B cell (primary cell): ENCODE results near the gene SLC25A25. TPM values are rescaled to one million over a fixed set of nuclear protein-coding genes. Genes with fewer than 3 reads are reported as not detected.

Experiments used
- ATAC-seq: fragments of 200-7000 bp; cut with Tn5 transposase; one replicate; pipeline ENCODE4 v1.10.0; 2021; ENCODE audit warnings: low read depth, mild to moderate bottlenecking, moderate number of reproducible peaks, moderate library complexity
- CTCF ChIA-PET: fragments of 350-600 bp; sonication (Branson Sonifier 250); formaldehyde crosslinking; loops from one replicate; lab custom pipeline; 2021; ENCODE audit warnings: antibody characterized with exemption, inconsistent platforms; lab: Charles Lee
- POLR2A ChIA-PET: fragments of 350-600 bp; sonication (Branson Sonifier 250); formaldehyde crosslinking; loops from one replicate; lab custom pipeline; 2021; ENCODE audit warnings: antibody characterized with exemption; lab: Charles Lee
- DNase-seq: peaks from one replicate; pipeline ENCODE4 v3.0.0; 2013
- H2AFZ ChIP-seq: 2 replicates; pipeline ENCODE4 v1.6.1; 2012; ENCODE audit warnings: mild to moderate bottlenecking, low read depth, low read length; ENCODE audit not compliant: insufficient read depth, poor library complexity, severe bottlenecking
- H3K27ac ChIP-seq, 2 donors: 1 replicate in 1 of 2; 2 replicates in 1 of 2; pipeline ENCODE4 v1.5.1; 2012 to 2013; ENCODE audit warnings: low read length in 2 of 2, mild to moderate bottlenecking in 2 of 2, moderate library complexity in 1 of 2
- H3K27me3 ChIP-seq, 4 experiments: fragments of 200-600 bp in 1 of 4; sonication (generic) in 1 of 4; replicated peaks in 1 of 4; 1 replicate in 2 of 4; 2 replicates in 2 of 4; pipeline versions ENCODE4 v1.6.1 to v1.7.0; 2013 to 2016; ENCODE audit warnings: low read length in 3 of 4, mild to moderate bottlenecking in 2 of 4, mixed read lengths in 1 of 4, moderate library complexity in 1 of 4; ENCODE audit not compliant: insufficient read depth in 4 of 4, control insufficient read depth in 3 of 4; ENCODE audit errors: control extremely low read depth in 1 of 4
- H3K36me3 ChIP-seq, 2 experiments: replicated peaks in 1 of 2; 1 replicate in 1 of 2; 2 replicates in 1 of 2; pipeline versions ENCODE4 v1.6.1 to v1.7.1; 2013; ENCODE audit warnings: low read length in 1 of 2; ENCODE audit not compliant: insufficient read depth in 2 of 2, control insufficient read depth in 1 of 2; ENCODE audit errors: control extremely low read depth in 1 of 2, extremely low read depth in 1 of 2
- H3K4me1 ChIP-seq, 2 donors: fragments of 200-600 bp in 1 of 2; sonication (generic) in 1 of 2; 1 replicate in 1 of 2; 2 replicates in 1 of 2; pipeline versions ENCODE4 v1.5.1 to v1.6.1; 2013 to 2017; ENCODE audit warnings: low read length in 2 of 2; ENCODE audit not compliant: control insufficient read depth in 2 of 2, insufficient read depth in 2 of 2
- H3K4me2 ChIP-seq: replicated peaks from 2 replicates; pipeline ENCODE3; 2012; ENCODE audit warnings: mild to moderate bottlenecking, low read depth, low read length; ENCODE audit not compliant: poor library complexity, severe bottlenecking
- H3K4me3 ChIP-seq, 5 experiments: fragments of 200-600 bp in 1 of 5; sonication (generic) in 1 of 5; 1 replicate in 3 of 5; 2 replicates in 2 of 5; pipeline versions ENCODE4 v1.5.1 to v1.7.0; 2011 to 2016; ENCODE audit warnings: low read length in 4 of 5, mild to moderate bottlenecking in 4 of 5, low read depth in 2 of 5, control low read depth in 1 of 5, moderate library complexity in 1 of 5; ENCODE audit not compliant: insufficient read depth in 1 of 5; ENCODE audit errors: control extremely low read depth in 1 of 5, extremely low read depth in 1 of 5
- H3K79me2 ChIP-seq: fragments of 200-600 bp; sonication (generic); one replicate; pipeline ENCODE4 v1.6.0; 2016; ENCODE audit warnings: low read length; ENCODE audit not compliant: control insufficient read depth, insufficient read depth
- H3K9ac ChIP-seq: fragments of 200-600 bp; sonication (generic); 2 replicates; pipeline ENCODE4 v1.6.1; 2017; ENCODE audit warnings: mild to moderate bottlenecking, low read length, moderate library complexity
- H3K9me3 ChIP-seq, 3 donors: one replicate each; pipeline versions ENCODE4 v1.6.1 to v1.7.1; 2013; ENCODE audit warnings: low read length in 2 of 3; ENCODE audit not compliant: control insufficient read depth in 2 of 3, insufficient read depth in 1 of 3; ENCODE audit errors: control extremely low read depth in 1 of 3
- H4K20me1 ChIP-seq: 2 replicates; pipeline ENCODE4 v1.6.0; 2012; ENCODE audit warnings: mild to moderate bottlenecking, low read length; ENCODE audit not compliant: insufficient read depth, control insufficient read depth, poor library complexity, severe bottlenecking
- H3K27ac Mint-ChIP-seq: one replicate; pipeline ENCODE4 v1.8.0; 2021; ENCODE audit warnings: mixed read lengths
- H3K27me3 Mint-ChIP-seq: one replicate; pipeline ENCODE4 v1.8.0; 2021; ENCODE audit warnings: mixed read lengths
- H3K4me1 Mint-ChIP-seq: one replicate; pipeline ENCODE4 v1.8.0; 2021; ENCODE audit warnings: mixed read lengths
- H3K4me3 Mint-ChIP-seq: one replicate; pipeline ENCODE4 v1.8.0; 2021; ENCODE audit warnings: mixed read lengths
- H3K9me3 Mint-ChIP-seq: one replicate; pipeline ENCODE4 v1.8.0; 2022; ENCODE audit warnings: mixed read lengths; ENCODE audit not compliant: insufficient read depth
- EZH2 ChIP-seq: IDR thresholded peaks from 2 replicates; pipeline ENCODE4 v1.6.1; 2012; ENCODE audit warnings: borderline replicate concordance, low read depth, mild to moderate bottlenecking, moderate library complexity, low read length; ENCODE audit not compliant: insufficient read depth, poor library complexity, severe bottlenecking
- WGBS: methylation state at CpG from one replicate; pipeline ENCODE4 v1.1.5; 2013; ENCODE audit warnings: missing lambda C conversion rate; ENCODE audit not compliant: insufficient coverage; 5-methylcytosine and 5-hydroxymethylcytosine counted together
- intact Hi-C: fragments of 100-400 bp; cut with micrococcal nuclease; formaldehyde crosslinking; loops from one replicate; pipeline ENCODE4 v1.10.0; 2022
- polyA plus RNA-seq: library from polyadenylated mRNA; depleted of rRNA; stranded (reverse); fragments of >200 nt; gene quantifications from 2 replicates; pipeline ENCODE4 v1.2.3, GENCODE V29; 2012
- total RNA-seq, 2 donors: library from RNA; stranded (reverse); fragments of 120-200 nt in 1 of 2; gene quantifications; 1 replicate in 1 of 2; 2 replicates in 1 of 2; pipeline versions ENCODE4 v1.2.3 to v1.2.4, GENCODE V29; 2013 to 2022
- TF ChIP-seq, protein P1 (sequence below): fragments of 200-600 bp; IDR thresholded peaks from one replicate; pipeline ENCODE4 v1.8.0; 2022; ENCODE audit warnings: antibody characterized with exemption, mild to moderate bottlenecking

SLC25A25 gene
- total and polyA plus RNA-seq, 2 donors (not counting 1 experiment from before 2014, with no cell fraction given), result 12.1 to 18.6 TPM

DNA sequence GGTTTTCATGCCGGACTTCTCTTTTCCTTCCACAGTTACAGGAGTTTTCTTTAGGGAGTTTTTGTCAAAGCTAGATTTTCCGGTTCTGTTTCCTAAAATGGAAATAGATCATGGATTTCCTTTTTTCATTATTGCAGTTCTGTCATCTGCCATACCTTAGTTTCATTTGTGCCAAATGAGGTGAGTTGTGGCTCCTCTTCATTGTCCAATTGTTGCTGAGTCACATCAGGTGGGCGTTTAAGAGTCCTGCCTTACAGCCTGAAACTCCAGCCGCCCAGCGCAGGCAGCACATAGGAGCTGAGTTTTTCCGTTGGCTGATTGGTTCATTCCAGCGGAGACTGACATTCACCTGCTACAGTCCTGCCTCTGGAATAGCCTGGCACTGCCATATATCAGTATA, 14.1 kb downstream of the SLC25A25 start:
- Histone ChIP-seq H2AFZ (no peak overlapping the region), H4K20me1 (peaks cover 17% of the 10 kb centered on the region), H3K9ac (no peak overlapping the region), H3K4me2 (no peak overlapping the region), H3K9me3 (no peaks in the 10 kb centered on the region), H3K27ac (no peak overlapping the region), H3K79me2 (peaks cover 91% of the 10 kb centered on the region), H3K4me1 (peaks cover 3 to 4% of the 10 kb centered on the region in 2 donors), H3K27me3 (no peaks in the 10 kb centered on the region), H3K4me3 (no peak overlapping the region), H3K36me3 (peaks cover 0 to 7% of the 10 kb centered on the region in 2 experiments)
- TF ChIP-seq, protein P1, sequence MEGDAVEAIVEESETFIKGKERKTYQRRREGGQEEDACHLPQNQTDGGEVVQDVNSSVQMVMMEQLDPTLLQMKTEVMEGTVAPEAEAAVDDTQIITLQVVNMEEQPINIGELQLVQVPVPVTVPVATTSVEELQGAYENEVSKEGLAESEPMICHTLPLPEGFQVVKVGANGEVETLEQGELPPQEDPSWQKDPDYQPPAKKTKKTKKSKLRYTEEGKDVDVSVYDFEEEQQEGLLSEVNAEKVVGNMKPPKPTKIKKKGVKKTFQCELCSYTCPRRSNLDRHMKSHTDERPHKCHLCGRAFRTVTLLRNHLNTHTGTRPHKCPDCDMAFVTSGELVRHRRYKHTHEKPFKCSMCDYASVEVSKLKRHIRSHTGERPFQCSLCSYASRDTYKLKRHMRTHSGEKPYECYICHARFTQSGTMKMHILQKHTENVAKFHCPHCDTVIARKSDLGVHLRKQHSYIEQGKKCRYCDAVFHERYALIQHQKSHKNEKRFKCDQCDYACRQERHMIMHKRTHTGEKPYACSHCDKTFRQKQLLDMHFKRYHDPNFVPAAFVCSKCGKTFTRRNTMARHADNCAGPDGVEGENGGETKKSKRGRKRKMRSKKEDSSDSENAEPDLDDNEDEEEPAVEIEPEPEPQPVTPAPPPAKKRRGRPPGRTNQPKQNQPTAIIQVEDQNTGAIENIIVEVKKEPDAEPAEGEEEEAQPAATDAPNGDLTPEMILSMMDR, result no peak
- no peak for TF ChIP-seq EZH2
- WGBS, result 60% methylated on average over 1 of the region's 7 CpGs
- Mint-ChIP-seq H3K9me3 (no peaks in the 10 kb centered on the region), H3K4me1 (peaks cover 29% of the 10 kb centered on the region), H3K27me3 (no peaks in the 10 kb centered on the region), H3K27ac (peak overlapping the region; percentile 46), H3K4me3 (no peak overlapping the region)
- intact Hi-C loops, result no loop called here
- DNase-seq, result no peak
- ATAC-seq, result no peak
- CTCF ChIA-PET, result interaction anchor here (0.6 to 2.4 kb wide), 7 partner anchors 9 to 133 kb away, joined by 3 to 11 read pairs (median 3); no protein-coding TSS in a partner anchor
- POLR2A ChIA-PET, result no interaction called here

DNA sequence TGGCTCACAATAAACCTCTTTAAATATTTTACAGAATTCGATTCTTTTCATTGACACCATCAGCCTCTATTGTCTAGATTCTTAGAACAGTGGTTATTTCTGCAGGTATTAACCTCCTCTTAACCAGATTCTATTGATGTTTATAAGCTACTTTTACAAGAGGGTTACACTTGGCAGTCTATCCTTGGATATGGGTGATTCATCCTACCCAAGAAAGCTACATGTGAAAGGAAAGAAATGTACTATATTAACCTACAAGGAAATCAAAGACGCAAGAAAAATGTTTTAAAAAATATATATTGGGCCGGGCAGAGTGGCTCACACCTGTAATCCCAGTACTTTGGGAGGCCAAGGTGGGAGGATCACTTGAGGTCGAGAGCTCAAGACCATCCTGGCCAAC, 16.7 kb downstream of the SLC25A25 start:
- intact Hi-C loops, result no loop called here
- H3K4me2 ChIP-seq, result no peak overlapping the region
- DNase-seq, result no peak
- no peak overlapping the region for H3K4me3 Mint-ChIP-seq
- no CpG with 5 or more reads among the region's 4 CpGs for WGBS
- H3K4me3 ChIP-seq, result no peak overlapping the region
- no peaks in the 10 kb centered on the region for H3K9me3 ChIP-seq
- peaks cover 0 to 6% of the 10 kb centered on the region in 2 donors for H3K4me1 ChIP-seq
- H3K36me3 ChIP-seq, result peaks cover 0 to 2% of the 10 kb centered on the region in 2 experiments
- no peaks in the 10 kb centered on the region for H3K9me3 Mint-ChIP-seq
- no peaks in the 10 kb centered on the region for H3K27me3 ChIP-seq
- H3K4me1 Mint-ChIP-seq, result peaks cover 21% of the 10 kb centered on the region
- no peak for ATAC-seq
- no peak overlapping the region for H3K27ac ChIP-seq
- ChIA-PET CTCF (interaction anchor here (0.8 to 1.6 kb wide), 6 partner anchors 9 to 128 kb away, joined by 3 to 7 read pairs (median 4); no protein-coding TSS in a partner anchor), POLR2A (no interaction called here)
- no peak overlapping the region for H3K9ac ChIP-seq
- peaks cover 26% of the 10 kb centered on the region for H4K20me1 ChIP-seq
- no peaks in the 10 kb centered on the region for H3K27me3 Mint-ChIP-seq
- H3K27ac Mint-ChIP-seq, result no peak overlapping the region
- TF ChIP-seq EZH2, result no peak
- TF ChIP-seq, protein P1, result no peak
- H2AFZ ChIP-seq, result no peak overlapping the region
- H3K79me2 ChIP-seq, result peaks cover 92% of the 10 kb centered on the region
